Stimulated activated CD8-positive, alpha-beta memory T cell treated with anti-CD3 and anti-CD28 coated beads, Interleukin-15, amount 100 ng/mL, for 24 hours (primary cell): ENCODE measurements around the gene TSC1.

Source experiments
- DNase-seq: peaks from one replicate; pipeline ENCODE4 v3.0.0-alpha.2; 2020; ENCODE audit warnings: low read depth

TSC1 gene

GRCh38 chr9:132861666-132862065 lies 82.8 kb downstream of the TSC1 start:
- no peak for DNase-seq

- DNase-seq, result no peak
Observed at GRCh38 chr9:132858751-132859150, 85.7 kb downstream of the TSC1 start.

- no peak for DNase-seq
Observed at GRCh38 chr9:132857616-132858342, 86.6 kb downstream of the TSC1 start.

- no peak for DNase-seq
Observed at GRCh38 chr9:132857031-132857430, 87.4 kb downstream of the TSC1 start.

- DNase-seq, result no peak
Observed at GRCh38 chr9:132855904-132856303, 88.5 kb downstream of the TSC1 start.

- no peak for DNase-seq
Observed at GRCh38 chr9:132854832-132855231, 89.6 kb downstream of the TSC1 start.

GRCh38 chr9:132853482-132853881 lies 90.9 kb downstream of the TSC1 start:
- DNase-seq, result no peak

GRCh38 chr9:132849185-132849706 lies 95.2 kb downstream of the TSC1 start:
- no peak for DNase-seq

GRCh38 chr9:132846918-132847515 lies 97.4 kb downstream of the TSC1 start:
- DNase-seq, result no peak

- DNase-seq, result no peak
Observed at GRCh38 chr9:132846109-132846917, 98.1 kb downstream of the TSC1 start.

- no peak for DNase-seq
Observed at GRCh38 chr9:132842124-132843044, 102.0 kb downstream of the TSC1 start.
